ENCODE measurements around the gene TSPAN15.
"Not testable (repeated sequence)": the region's sequence is repeated elsewhere in the genome, so short reads cannot be mapped to it uniquely, and the experiment has no call there.

The TSPAN15 gene

DNA sequence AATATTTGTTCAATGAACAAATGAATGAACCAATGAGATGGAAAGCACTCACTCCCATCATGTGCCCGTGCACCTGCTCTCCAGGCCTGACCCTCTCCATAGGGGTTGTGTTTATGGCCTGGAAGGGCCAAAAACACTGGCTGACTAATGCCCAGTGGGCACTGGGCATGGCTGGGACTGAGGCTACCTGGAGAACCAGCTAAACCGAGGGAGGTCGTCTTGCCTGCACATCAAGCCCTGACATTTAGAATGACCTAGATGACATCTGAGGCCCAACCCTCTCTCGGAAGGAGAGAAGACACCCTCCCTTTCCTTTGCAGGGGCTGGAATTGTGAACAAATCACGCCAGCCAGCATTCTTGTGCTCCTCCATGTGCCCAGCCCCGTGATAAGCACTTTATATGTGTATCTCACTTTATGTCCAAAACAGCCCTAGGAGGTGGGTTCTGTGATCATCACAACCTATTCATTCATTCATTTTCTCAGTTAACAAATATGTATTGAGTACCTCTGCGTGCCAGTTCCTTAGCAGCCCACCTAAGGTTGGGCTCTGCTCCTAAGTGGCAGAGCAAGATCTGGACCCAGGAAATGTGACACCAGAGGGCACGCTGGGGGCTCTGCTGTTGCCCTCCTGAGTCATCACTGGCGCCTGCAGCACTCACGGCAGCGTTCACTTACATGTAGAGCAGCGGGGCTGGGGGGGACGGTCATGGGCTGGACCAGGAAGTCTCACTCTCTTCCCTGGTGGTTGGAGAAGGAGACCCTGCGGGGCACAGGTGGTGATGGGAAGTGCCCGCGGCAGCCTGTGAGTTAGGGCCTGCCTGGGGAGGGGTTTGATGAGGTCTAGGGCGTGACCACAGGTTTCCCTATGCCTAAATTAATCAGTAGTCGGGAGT lies 52.0 kb downstream of the TSPAN15 start:
- DNase-seq (ENCODE audit: low read depth): no peak

DNA sequence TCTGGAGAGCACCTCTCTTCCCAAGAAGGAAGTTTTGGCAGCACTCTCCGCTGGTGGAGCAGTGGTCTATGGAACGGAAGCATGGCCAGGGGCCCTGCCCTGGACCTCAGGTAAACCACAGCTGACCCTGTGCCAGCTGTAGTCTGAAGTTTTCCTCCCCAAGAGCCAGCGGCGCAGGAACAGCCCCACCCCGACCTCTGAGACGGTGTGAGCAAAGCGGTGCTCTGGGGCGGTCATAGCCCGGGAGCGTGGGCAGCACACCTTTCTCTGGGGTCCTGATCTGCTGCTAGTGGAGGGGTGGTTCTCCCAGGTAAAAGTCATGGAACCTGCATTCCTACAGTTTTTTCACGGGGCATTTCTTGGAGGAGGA lies 52.6 kb downstream of the TSPAN15 start:
- DNase-seq (ENCODE audit: low read depth): no peak

DNA sequence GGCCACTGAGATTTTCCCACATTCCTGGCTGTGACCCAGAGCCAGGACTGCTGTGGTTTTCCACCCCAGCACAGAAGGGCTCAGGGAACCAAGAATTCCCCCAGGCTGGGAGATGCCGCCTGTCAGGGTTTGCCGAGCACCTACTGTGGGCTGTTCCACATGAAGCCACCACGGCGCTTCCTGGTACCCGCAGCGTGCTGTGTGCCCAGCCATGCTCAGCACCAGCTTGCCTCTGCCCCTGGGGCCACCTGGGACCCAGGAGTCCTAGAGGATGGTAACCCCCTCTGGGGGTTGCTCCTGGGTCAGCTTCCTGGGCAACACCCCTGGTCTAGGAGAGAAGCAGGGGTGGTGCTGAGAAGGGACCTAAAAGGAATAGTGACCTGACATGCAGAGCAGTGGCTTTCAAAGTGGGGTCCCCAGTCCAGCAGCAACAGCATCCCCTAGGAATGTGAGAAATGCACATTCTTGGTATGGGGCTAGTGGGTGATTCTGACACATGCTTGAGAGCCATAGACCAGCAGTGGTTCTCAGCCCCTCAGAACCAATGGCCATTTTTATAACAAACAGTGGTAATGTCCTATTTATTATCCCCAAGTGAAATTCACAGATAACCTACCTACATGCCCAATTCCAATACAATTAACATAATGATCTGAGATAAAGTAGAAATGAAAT lies 53.4 kb downstream of the TSPAN15 start:
- no peak for DNase-seq (ENCODE audit: low read depth)

DNA sequence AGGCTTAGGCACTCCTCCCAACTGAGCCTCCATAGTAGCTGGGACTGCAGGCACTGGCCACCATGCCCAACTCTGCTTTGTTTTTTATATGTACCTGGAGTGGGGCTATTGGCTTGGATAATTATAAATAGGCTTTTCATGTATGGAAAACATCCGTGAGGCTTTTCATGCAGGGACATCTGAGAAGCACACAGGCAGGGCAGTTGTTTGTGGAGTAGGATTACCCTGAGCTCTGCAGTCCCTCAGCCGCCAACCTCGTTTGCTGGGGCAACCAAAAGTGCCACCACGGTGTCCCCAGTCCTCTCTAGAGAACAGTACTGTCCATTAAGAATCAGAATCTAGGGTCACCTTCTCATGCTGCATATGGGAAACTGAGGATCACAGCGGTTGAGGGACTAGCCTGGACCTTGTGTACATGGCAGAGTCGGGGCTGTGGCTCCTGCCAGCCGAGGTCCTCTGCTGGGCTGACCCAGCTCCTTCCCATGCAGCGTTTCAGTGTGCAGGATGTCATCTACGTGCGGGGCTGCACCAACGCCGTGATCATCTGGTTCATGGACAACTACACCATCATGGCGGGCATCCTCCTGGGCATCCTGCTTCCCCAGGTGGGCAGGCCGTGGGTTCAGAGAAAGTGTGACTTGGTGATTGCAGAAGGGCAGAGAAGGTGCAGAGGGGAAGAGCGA lies 54.5 kb downstream of the TSPAN15 start:
- no peak for DNase-seq (ENCODE audit: low read depth)

DNA sequence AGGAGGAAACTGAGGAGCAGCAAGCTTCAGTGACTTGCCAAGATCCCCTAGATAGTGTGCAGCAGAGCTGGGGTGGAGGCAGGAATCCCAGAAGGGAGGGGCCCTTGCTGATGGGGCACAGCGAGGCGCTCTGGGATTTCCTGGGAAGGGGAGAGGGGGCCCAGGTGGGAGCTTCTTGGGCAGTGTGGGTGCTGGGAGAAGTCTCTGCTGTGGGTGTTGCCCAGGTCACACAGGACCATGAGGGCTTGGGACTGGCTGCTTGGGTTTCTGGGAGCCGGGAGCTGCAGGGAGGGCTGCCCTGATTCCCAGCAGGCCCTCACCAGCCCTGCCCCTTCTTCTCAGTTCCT lies 55.2 kb downstream of the TSPAN15 start:
- DNase-seq (ENCODE audit: low read depth): no peak

DNA sequence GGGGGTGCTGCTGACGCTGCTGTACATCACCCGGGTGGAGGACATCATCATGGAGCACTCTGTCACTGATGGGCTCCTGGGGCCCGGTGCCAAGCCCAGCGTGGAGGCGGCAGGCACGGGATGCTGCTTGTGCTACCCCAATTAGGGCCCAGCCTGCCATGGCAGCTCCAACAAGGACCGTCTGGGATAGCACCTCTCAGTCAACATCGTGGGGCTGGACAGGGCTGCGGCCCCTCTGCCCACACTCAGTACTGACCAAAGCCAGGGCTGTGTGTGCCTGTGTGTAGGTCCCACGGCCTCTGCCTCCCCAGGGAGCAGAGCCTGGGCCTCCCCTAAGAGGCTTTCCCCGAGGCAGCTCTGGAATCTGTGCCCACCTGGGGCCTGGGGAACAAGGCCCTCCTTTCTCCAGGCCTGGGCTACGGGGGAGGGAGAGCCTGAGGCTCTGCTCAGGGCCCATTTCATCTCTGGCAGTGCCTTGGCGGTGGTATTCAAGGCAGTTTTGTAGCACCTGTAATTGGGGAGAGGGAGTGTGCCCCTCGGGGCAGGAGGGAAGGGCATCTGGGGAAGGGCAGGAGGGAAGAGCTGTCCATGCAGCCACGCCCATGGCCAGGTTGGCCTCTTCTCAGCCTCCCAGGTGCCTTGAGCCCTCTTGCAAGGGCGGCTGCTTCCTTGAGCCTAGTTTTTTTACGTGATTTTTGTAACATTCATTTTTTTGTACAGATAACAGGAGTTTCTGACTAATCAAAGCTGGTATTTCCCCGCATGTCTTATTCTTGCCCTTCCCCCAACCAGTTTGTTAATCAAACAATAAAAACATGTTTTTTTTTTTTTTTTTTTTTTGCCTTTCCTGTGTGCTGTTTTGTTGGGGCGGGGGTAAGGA lies 55.8 kb downstream of the TSPAN15 start:
- peak; percentile 29 for DNase-seq (ENCODE audit: low read depth)

DNA sequence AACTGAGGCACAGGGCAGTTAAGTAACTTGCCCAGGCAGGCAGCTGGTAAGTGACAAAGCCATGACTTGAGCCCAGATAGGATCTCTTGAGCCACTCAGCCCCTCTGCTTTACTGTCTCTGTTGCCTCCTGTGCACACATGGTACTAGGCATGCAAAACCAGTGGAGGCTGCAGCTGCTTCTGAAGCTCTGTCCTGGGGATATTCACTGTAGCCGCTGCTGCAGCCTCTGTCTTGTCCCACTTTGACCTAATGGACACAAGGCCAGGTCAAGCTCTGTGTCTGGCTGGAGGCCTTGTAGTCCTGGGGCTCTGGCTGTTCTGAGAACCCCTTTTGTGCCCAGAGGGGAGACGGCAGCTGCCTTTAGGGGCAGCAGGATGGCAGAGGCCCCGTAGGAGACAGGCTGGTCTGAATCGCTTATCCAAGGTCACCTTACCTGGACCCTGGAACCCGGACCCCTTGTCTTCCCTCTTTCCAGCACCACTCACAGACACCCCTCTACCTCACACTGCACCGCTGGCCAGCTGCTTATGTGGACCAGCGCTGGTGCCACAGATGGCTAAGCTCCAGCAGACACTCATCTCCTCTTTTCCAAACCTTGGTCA lies 57.6 kb downstream of the TSPAN15 start:
- DNase-seq (ENCODE audit: low read depth): no peak

DNA sequence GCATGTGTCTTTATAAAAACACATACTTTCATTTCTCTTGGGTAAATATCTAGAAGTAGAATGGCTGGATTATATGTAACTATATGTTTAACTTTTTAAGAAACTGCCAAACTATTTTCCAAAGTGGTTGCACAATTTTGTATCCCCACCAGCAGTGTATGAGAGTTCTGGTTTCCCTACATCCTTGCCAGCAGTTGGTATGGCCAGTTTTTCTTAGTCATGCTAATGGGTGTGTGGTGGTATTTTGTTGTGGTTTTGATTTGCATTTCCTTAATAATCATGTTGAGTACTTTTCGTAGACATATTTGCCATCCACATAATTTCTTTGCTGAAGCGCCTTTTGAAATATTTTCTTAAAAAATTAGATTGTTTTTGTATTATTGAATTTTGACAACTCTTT lies 61.6 kb downstream of the TSPAN15 start:
- peak; percentile 20 for DNase-seq (ENCODE audit: low read depth)

DNA sequence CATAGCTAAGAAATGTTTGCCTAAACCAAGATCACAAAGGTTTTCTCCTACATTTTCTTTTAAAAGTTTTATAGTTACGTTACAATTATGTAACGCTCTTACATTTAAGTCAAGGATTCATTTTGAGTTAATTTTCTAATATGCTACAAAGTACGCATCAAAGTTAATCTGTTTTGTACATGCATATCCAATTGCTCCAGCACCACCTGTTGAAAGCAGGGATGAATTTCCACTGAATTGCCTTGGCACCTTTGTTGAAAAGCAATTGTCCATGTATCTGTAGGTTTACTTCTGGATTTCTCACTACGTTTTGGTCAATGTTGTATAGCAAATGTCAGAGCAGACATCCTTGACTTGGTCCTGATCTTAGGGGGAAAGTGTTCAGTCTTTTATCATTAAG lies 62.4 kb downstream of the TSPAN15 start:
- DNase-seq (ENCODE audit: low read depth): no peak

DNA sequence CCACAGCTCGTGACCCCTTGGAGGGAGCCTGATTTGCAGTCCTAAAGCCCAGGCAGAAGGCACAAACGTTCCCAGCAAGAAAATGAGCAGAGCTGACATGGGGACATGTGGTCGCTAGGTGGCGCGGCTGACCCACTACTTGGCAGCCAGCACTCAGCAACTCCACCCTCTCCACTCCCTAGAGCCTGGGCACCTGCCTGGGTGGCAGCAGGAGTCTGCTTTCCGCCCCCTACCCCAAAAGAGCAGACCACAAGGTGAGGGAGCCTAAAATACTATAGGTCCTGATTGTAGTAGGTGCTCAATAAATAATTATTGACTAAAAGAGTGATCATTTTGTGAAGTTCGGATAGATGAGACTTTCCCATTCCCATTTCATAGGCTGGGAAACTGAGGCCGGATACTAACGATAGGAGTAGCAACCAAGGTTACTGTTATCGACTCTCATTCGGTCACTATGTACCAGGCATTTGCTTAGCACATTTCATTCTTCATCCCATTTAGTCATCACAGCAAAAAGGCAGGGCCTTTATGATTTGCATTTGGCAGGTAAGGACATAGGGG lies 64.5 kb downstream of the TSPAN15 start:
- peak; percentile 54 for DNase-seq (ENCODE audit: low read depth)

DNA sequence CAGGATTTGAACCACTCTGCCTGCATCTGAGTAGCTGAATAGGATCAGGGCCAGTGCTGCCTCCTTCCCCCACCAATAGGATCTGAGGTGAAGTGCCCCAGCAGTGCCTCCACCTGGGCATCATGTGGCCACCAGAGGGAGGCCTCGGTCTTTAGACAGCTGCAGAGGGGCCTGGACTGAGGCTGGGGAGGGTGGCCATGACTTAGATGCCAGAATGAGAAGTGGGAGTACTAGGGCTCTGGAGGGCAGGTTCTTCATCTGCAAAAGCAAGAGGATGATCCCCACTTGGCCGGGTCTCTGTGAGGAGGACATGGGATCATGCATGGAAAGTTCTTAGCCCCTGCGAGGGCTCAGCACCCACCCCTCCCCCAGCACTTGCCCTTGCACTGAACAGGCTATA lies 65.1 kb downstream of the TSPAN15 start:
- no peak for DNase-seq (ENCODE audit: low read depth)

DNA sequence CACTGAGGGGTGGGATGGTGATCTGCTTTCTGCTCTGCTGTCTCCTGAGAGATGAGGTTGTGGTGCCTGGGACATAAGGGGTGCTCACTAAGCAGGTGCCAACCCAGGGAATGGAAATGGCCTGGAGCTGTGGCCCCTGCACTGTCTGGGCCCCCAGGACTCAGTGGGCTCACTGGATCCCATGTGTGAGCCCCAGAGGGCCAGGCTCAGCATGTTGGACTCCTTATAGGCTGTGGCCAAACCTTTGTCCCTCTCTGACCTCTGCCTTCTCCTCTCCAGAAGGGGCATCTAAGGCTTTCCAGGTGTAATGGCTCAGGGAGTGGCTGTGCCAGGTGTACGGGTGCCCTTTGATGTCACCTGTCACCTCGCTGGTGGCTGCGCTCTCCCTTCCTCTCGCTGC lies 65.5 kb downstream of the TSPAN15 start:
- no peak for DNase-seq (ENCODE audit: low read depth)

DNA sequence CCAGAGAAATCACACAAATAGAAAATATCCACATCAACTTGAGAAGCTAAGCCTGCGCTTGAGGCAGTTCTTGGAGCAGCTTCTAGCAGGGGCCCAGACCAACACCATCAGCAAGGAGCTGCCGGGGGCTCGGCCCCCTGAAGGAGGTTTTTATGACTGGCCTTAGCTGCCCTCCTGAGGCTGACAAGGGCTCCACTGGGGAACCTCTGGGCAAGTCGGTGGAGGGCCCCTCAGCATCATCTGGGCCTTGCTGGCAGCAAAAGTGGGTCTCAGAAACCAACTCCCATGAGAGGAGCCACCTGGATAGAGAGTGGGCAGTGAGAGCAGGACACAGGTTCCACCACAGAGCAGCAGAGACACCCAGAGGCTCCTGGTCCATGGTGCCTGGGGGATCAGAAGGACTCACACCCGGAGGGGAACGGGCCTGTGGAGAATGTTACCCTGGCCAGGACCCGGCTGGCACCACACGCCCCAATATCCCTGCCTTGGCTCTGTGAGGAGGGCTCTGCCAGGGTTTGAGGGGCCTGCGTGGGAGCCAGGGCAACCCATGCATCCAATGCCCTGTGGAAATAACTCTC lies 66.1 kb downstream of the TSPAN15 start:
- DNase-seq (ENCODE audit: low read depth): no peak

DNA sequence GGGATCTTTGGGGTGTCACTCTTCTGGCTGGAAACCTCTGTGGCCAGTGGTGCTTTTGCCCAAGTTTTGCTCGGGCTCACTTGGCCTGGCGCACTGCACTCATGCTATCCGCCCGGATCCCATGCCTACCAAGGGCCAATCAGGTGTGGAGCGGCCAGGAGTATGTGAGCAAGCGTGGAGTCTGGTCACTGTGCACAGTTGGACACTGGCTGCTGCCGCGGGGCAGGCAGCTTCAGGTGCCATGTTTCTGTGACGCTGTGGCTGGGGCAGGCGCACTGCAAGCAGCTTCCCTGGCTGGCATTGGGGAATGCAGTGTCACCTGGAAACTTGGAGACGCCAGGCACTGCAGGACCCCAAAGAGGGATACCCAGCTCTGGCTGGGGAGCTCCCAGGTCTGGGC lies 76.7 kb downstream of the TSPAN15 start:
- no peak for DNase-seq (ENCODE audit: low read depth)

DNA sequence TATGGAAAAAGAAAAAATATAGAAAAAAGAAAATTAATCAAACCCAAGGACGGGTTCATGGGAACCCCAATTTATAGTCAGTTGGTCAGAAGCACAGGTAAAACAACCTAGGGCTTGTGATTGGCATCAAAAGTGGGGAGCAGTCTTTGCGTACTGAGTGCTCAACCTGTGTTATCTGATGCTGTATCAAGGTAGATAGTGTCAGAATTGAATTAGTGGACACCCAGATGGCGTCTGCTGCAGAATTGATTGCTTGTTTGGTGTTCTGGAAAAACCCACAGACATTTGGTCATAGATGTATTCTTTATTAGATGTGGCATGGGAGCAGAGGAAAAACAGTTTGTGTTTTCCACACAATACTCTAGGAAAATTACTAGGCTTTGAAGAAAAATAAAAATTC lies 82.4 kb downstream of the TSPAN15 start:
- DNase-seq (ENCODE audit: low read depth): no peak

DNA sequence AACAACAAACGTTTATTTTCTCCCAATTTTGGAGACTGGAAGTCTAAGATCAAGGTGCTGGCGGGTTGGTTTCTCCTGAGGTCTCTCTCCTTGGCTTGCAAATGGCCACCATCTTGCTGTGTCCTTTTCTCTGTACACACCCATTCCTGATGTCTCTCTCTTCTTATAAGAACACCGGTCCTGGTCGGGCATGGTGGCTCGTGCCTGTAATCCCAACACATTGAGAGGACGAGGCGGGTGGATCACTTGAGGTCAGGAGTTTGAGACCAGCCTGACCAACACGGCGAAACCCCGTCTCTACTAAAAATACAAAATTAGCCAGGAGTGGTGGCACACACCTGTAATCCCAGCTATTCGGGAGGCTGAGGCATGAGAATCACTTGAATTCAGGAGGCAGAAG lies 85.3 kb downstream of the TSPAN15 start:
- not testable (repeated sequence) for DNase-seq (ENCODE audit: low read depth)

DNA sequence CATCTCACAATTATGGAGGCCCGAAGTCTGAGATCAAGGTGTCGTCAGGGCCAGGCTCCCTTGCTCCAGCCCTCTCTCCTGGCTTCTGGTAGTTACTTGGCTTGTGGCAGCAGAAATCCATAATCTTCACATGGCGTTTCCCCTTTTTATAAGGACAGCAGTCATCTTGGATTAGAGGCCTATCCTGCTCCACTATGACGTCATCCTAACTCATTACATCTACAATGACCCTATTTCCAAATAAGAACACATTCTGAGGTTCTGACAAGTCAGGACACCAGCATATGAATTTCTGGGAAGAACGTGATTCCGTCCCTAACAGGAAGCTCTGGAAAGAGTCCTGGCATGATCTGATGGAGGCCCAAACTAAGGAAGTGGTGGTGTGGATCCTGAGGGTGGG lies 86.2 kb downstream of the TSPAN15 start:
- no peak for DNase-seq (ENCODE audit: low read depth)

DNA sequence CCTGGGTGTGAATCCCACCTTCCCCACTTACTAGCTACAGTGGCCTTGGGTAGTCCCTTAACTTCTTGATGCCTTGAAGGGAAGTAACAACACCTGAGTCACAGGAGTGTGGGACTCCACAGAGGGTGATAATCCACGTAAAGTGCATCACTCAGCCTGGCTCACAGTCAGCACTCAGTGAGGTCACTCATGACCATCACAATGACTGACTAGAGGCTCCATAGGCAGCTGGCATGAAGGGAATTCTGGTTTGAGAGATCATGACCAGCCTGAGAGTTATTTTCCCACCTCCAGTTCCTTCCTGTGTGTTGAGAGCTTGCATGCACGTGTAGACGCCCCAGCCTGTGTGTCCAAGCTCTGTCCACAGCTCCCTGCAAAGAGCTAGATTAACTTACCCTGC lies 87.2 kb downstream of the TSPAN15 start:
- DNase-seq (ENCODE audit: low read depth): peak; percentile 7

DNA sequence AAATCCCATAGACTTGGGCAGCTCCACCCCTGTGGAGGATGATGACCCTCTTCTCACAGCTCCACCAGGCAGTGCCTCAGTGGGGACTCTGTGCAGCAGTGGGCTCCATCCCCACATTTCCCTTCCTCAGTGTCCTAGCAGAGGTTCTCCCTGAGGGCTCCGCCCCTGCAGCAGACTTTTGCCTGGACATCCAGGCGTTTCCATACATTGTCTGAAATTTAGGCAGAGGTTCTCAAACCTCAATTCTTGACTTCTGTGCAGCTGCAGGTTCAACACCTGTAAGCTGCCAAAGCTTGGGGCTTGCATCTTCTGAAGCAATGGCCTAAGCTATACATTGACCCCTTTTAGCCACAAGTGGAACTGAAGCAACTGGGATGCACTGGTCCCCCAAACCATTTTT lies 90.2 kb downstream of the TSPAN15 start:
- no peak for DNase-seq (ENCODE audit: low read depth)

DNA sequence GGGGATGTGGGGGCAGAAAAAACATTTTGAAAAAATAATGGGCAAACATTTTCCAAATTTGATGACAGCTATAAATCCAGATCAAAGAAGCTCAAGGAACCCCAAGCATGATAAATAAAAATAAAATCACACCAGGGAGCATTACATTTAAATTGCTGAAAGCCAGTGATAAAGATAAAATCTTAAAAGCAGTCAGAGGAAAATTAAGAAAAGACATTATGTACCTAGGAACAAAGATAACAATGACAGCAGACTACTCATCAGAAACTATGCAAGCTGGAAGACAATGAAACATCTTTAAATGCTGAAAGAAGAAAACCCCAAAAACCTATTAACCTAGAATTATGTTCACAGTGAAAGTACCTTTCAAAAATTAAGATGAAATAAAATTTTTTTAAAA lies 98.7 kb downstream of the TSPAN15 start:
- peak; percentile 6 for DNase-seq (ENCODE audit: low read depth)

DNA sequence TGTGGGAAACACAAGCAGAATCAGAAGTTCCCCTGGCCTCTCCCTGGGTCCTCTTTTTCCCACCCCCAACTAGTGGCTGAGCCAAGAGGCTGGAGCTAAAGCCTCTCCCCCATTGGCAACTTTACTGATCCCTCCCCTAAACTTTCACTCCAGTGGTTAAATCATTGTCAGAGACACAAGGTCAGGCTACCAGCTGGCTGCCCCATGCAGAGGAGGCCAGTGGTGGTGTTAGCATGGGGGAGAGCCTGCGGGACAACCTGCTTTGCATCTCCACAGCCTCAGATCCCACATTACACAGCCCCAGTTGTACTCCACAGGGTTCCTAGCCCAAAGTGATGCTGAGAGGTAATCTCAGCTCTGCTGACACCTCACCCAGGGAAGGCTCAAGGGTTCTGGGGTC lies 101.0 kb downstream of the TSPAN15 start:
- no peak for DNase-seq (ENCODE audit: low read depth)

Data from amniotic epithelial cell (primary cell).